ENCODE data around the gene CCNF.
"Not testable (repeated sequence)": the region's sequence is repeated elsewhere in the genome, so short reads cannot be mapped to it uniquely, and the experiment has no call there.

The CCNF gene

GRCh38 chr16:2429034-2429770 lies at the start of gene CCNF:
Gene CCNF, plus strand, starts transcription at chr16:2429447. Its CDS starts 35 bp downstream, at chr16:2429482.
- DNase-seq, result peak; percentile 98

GRCh38 chr16:2383501-2383900 lies 45.7 kb upstream of the CCNF start:
- no peak for DNase-seq

- DNase-seq, result no peak
Measured at GRCh38 chr16:2384426-2384825, 44.8 kb upstream of the CCNF start.

GRCh38 chr16:2385190-2385836 lies 43.9 kb upstream of the CCNF start:
- DNase-seq, result no peak

GRCh38 chr16:2385982-2386381 lies 43.3 kb upstream of the CCNF start:
- not testable (repeated sequence) for DNase-seq

GRCh38 chr16:2386990-2387389 lies 42.3 kb upstream of the CCNF start:
- DNase-seq, result no peak

GRCh38 chr16:2388139-2388874 lies 40.9 kb upstream of the CCNF start:
- DNase-seq, result no peak

- no peak for DNase-seq
Measured at GRCh38 chr16:2388875-2389433, 40.3 kb upstream of the CCNF start.

GRCh38 chr16:2392025-2392424 lies 37.2 kb upstream of the CCNF start:
- DNase-seq, result no peak

- no peak for DNase-seq
Measured at GRCh38 chr16:2398520-2398919, 30.7 kb upstream of the CCNF start.

- no peak for DNase-seq
Measured at GRCh38 chr16:2404099-2404498, 25.1 kb upstream of the CCNF start.

- no peak for DNase-seq
Measured at GRCh38 chr16:2415085-2415484, 14.2 kb upstream of the CCNF start.

- DNase-seq, result no peak
Measured at GRCh38 chr16:2420035-2420434, 9.2 kb upstream of the CCNF start.

GRCh38 chr16:2422123-2422867 lies 7.0 kb upstream of the CCNF start:
- DNase-seq, result no peak

- no peak for DNase-seq
Measured at GRCh38 chr16:2424061-2425007, 4.9 kb upstream of the CCNF start.

GRCh38 chr16:2425008-2425518 lies 4.2 kb upstream of the CCNF start:
- DNase-seq, result no peak

- no peak for DNase-seq
Measured at GRCh38 chr16:2425825-2426430, 3.3 kb upstream of the CCNF start.

- DNase-seq, result no peak
Measured at GRCh38 chr16:2426941-2427361, 2.3 kb upstream of the CCNF start.

- DNase-seq, result no peak
Measured at GRCh38 chr16:2427526-2427925, 1.7 kb upstream of the CCNF start.

GRCh38 chr16:2428051-2428783 lies 1.0 kb upstream of the CCNF start:
- DNase-seq, result no peak

- DNase-seq, result no peak
Measured at GRCh38 chr16:2428784-2429033, 538 bp upstream of the CCNF start.

Data from stimulated activated CD8-positive, alpha-beta memory T cell treated with anti-CD3 and anti-CD28 coated beads, Interleukin-4, amount 100 ng/mL, for 48 hours (primary cell).